ENCODE measurements around the gene PIMREG.

GRCh38 chr17:6415616-6416015 is 28.6 kb upstream of the PIMREG start:
- TF ChIP-seq POLR2A (IDR thresholded peaks at IDR 0.05; ENCODE audit: low read depth, low read length), result no peak
- TF ChIP-seq POLR2AphosphoS5 (IDR thresholded peaks at IDR 0.05; ENCODE audit: low read depth, low read length), result no peak
- no peak for TF ChIP-seq TAF1 (IDR thresholded peaks at IDR 0.05; ENCODE audit: low read depth, low read length)
- no peak for TF ChIP-seq PAX5 (IDR thresholded peaks at IDR 0.05; ENCODE audit: insufficient read depth, low read length, severe bottlenecking)

Measured in GM12891 (cell line).